BJ (cell line): ENCODE data around the gene AJM1. TPM values are rescaled to one million over a fixed set of nuclear protein-coding genes. Genes with fewer than 3 reads are reported as not detected.
"Not testable (repeated sequence)": the region's sequence is repeated elsewhere in the genome, so short reads cannot be mapped to it uniquely, and the experiment has no call there.

Experiments used
- CTCF ChIA-PET: fragments of 350-600 bp; formaldehyde crosslinking; extraction: SDS; loops from one replicate; lab custom pipeline; 2021; ENCODE audit warnings: antibody characterized with exemption, inconsistent platforms; lab: Yijun Ruan, JAX
- POLR2A ChIA-PET: fragments of 300-600 bp; sonication (Branson Sonifier 250); formaldehyde crosslinking; extraction: SDS; loops from one replicate; lab custom pipeline; 2021; ENCODE audit warnings: antibody characterized with exemption; lab: Charles Lee
- DNase-seq: peaks from one replicate; pipeline ENCODE4 v3.0.0-alpha.2; 2011; ENCODE audit warnings: low read depth
- H3K27me3 ChIP-seq: 2 replicates; pipeline ENCODE4 v1.6.0; 2011; ENCODE audit warnings: low read length; ENCODE audit not compliant: control insufficient read depth, insufficient read depth
- H3K36me3 ChIP-seq: 2 replicates; pipeline ENCODE4 v1.5.1; 2011; ENCODE audit warnings: low read length; ENCODE audit not compliant: control insufficient read depth, insufficient read depth
- H3K4me3 ChIP-seq: 2 replicates; pipeline ENCODE4 v1.5.1; 2011; ENCODE audit warnings: low read depth, mild to moderate bottlenecking, control low read depth, low read length
- polyA plus RNA-seq: library from polyadenylated mRNA; depleted of rRNA; stranded (reverse); fragments of >200 nt; gene quantifications from 2 replicates; pipeline ENCODE4 v1.2.3, GENCODE V29; 2011
- TF ChIP-seq, protein P1 (sequence below): IDR thresholded peaks from 2 replicates; pipeline ENCODE4 v1.5.1; 2011; ENCODE audit warnings: low read depth, mild to moderate bottlenecking, control low read depth, inconsistent platforms, low read length, moderate library complexity; ENCODE audit not compliant: insufficient read depth

AJM1 gene
- polyA plus RNA-seq, 1 experiment = 0.86 TPM

DNA sequence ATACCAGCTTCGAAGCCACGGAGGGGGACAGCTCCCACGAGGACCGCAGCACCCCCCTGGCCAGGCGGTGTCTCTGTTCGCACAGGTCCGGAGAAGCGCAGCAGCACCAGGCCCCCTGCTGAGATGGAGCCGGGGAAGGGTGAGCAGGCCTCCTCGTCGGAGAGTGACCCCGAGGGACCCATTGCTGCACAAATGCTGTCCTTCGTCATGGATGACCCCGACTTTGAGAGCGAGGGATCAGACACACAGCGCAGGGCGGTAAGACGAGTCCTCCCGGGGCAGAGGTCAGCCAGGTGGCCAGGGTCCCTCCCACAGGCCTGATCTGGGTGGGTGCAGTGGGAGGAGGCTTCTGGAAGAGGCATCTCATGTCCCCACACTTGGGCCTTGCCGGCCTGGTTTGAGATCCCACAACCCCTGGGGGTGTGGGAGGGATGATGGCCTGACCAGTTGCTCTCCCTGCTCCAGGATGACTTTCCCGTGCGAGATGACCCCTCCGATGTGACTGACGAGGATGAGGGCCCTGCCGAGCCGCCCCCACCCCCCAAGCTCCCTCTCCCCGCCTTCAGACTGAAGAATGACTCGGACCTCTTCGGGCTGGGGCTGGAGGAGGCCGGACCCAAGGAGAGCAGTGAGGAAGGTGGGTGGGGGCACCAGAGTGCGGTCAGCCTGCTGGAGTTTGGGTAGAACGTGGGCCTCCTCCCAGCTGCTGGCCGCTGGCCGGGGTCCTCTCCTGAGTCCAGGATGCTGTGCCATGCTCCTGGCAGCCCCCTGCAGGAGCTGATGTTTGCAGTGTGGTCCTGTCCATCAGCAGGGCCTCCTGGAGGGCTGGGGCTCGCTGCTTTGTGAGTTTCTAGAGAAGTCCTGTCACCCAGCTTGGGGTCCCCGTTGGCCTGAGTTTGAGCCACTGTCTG, 2.8 kb upstream of the AJM1 start:
- TF ChIP-seq, protein P1, sequence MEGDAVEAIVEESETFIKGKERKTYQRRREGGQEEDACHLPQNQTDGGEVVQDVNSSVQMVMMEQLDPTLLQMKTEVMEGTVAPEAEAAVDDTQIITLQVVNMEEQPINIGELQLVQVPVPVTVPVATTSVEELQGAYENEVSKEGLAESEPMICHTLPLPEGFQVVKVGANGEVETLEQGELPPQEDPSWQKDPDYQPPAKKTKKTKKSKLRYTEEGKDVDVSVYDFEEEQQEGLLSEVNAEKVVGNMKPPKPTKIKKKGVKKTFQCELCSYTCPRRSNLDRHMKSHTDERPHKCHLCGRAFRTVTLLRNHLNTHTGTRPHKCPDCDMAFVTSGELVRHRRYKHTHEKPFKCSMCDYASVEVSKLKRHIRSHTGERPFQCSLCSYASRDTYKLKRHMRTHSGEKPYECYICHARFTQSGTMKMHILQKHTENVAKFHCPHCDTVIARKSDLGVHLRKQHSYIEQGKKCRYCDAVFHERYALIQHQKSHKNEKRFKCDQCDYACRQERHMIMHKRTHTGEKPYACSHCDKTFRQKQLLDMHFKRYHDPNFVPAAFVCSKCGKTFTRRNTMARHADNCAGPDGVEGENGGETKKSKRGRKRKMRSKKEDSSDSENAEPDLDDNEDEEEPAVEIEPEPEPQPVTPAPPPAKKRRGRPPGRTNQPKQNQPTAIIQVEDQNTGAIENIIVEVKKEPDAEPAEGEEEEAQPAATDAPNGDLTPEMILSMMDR = no peak
- no peak for DNase-seq
- H3K4me3 ChIP-seq = no peak overlapping the region
- CTCF ChIA-PET = interaction anchor here (1.5 kb wide), 1 partner anchor 196 kb away, joined by 5 read pairs; no protein-coding TSS in a partner anchor
- peaks cover 1% of the 10 kb centered on the region; the same call in 1 of the 2 replicates for H3K27me3 ChIP-seq
- peaks cover 14% of the 10 kb centered on the region for H3K36me3 ChIP-seq
- POLR2A ChIA-PET = no interaction called here

DNA sequence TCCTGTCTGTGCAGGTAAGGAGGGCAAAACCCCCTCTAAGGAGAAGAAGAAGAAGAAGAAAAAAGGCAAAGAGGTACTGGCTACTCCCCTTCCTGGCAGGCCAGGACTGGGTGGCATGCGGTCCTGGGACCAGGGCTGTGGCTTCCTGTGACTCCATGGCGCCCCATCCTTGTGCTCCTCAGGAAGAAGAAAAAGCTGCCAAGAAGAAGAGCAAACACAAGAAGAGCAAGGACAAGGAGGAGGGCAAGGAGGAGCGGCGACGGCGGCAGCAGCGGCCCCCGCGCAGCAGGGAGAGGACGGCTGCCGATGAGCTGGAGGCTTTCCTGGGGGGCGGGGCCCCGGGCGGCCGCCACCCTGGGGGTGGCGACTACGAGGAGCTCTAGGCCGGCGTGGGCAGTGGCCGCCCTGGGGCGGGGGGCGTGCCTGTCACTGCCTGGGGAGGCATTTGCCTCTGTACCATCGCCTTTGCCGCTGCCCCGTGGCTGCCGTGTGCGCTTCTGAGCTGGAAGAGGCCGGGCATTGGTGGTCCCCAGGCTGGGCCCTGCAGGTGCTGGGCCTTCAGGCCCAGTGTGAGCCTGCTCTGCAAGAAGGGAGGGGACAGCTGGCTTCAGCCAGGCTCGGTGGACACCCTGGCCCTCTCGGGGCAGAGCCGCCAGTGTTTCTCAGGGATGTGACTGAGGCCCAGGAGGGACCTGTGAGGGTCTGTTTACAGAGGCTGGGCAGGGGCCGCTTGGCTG, 2.0 kb upstream of the AJM1 start:
- DNase-seq = no peak
- Histone ChIP-seq H3K27me3 (peaks cover 1% of the 10 kb centered on the region; the same call in 1 of the 2 replicates), H3K4me3 (no peak overlapping the region), H3K36me3 (peaks cover 14% of the 10 kb centered on the region)
- ChIA-PET POLR2A (no interaction called here), CTCF (interaction anchor here (1.5 to 3.7 kb wide), 3 partner anchors 11 to 195 kb away, joined by 5 to 22 read pairs (median 16); partner anchors contain the start of gene ABCA2)
- TF ChIP-seq, protein P1 = no peak

DNA sequence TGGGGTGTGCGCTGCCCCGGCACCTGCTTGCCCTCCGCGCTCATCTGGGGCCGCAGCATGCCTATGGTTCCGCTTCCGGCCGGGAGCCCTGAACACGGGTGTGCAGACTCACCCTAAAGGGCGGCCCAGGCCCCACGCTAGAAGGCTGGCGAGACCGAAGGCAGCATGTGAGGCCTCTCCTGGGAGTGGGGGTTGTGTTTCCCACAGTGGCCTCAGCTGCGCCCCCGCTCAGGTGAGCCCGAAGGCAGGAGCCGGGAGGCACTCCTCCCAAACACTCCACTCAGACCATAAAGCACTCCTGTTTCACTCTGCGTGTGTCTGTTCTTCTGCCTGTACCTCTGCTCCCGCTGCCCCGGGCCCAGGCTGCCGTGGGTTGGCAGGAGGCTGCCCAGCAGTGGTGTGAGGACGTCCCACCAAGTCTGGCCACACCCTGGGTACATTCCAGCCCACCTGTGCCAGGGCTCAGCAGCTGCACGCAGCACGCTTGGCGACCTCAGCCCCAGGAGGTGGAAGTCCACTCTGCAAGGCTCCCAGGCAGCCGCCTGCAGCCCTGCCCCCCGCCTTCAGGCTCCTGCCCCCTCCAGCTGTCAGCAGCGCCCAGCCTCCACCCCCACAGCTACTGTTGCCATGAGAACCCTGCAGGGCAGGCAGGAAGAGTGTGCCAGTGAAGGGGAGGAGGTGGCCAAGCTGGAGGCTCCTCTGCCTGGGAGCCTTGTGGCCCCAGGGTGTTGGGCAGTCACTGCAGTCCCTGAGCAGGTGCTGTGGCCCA, 1.2 kb upstream of the AJM1 start:
- POLR2A ChIA-PET = no interaction called here
- peaks cover 4% of the 10 kb centered on the region; the same call in 1 of the 2 replicates for H3K27me3 ChIP-seq
- DNase-seq = no peak
- H3K4me3 ChIP-seq = no peak overlapping the region
- peaks cover 9% of the 10 kb centered on the region for H3K36me3 ChIP-seq
- CTCF ChIA-PET = interaction anchor here (0.6 to 3.8 kb wide), 9 partner anchors 12 to 325 kb away, joined by 3 to 27 read pairs (median 10); partner anchors contain the start of genes ABCA2, SAPCD2 and TMEM141
- TF ChIP-seq, protein P1 = no peak

DNA sequence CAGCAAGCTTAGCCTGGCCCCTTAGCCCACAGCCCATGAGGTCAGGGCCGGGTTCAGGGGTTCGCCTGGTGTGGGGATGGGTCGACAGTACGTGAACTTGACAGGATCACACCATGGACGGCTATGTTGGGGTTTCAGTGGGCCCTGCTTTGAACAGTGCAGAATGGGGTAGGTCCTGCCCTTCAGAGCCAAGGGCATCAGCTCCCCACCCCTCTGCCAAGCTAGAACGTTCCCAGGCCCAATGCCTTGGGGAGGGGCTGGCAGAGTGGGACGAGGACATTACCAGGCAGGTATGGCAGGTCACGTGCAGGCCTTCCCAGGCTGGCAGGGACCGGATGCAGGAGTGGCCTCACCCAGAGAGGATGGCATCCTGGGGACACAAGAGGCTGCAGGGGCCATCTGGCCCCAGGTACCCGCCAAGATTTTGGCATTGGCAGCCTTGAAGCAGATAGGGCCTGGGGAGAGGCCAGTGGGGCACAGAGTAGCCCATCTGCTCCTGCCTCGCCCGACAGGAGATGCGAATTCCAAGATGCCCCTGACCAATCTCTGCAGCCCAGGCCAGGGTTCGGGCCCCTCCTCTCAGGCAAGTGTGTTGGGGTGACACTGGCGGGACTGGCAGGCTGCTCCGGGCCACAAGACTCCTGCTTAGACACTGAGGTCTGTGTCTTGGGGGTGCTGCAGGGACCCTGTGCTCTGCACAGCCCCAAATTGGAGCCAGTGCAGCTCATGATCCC, 465 bp upstream of the AJM1 start:
- H3K36me3 ChIP-seq, DNase-seq, H3K4me3 ChIP-seq, H3K27me3 ChIP-seq: not testable (repeated sequence)
- ChIA-PET CTCF (interaction anchor here (0.6 to 3.8 kb wide), 26 partner anchors 8 to 790 kb away, joined by 3 to 27 read pairs (median 4); partner anchors contain the start of genes ABCA2, MAMDC4, NPDC1 and RABL6), POLR2A (interaction anchor here (0.6 kb wide), 1 partner anchor 120 kb away, joined by 3 read pairs; no protein-coding TSS in a partner anchor)

DNA sequence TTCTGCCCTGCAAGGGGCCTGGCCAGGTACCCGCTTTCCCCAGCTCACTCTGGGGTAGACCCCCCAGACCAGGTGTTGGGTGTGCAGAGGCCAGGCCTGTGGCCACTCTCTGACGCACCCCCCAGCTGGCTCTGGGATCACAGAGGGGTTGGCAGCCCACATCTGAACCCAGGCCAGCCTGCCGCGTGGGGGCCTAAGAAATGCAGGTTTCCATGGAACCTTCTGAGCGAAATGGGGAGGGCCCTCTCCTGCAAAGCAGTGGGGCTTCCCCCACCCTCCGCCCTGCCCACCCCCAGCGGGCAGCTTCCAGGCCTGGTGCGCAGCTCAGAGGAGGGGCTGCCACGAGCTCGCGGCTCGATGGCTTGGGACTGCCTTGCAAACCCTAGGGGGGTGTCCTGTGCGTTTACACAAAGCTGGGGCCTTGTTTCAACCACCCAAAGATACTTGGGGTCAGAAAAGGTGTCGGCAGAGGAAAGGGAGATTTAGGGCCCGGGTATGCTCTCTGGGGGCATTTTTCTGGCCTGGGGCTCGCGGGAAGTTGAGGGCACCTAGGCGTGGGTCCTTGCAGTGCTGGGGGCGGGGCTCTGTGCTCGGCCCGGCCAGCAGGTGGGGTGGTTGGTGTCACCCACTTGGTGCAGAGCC, 1.0 kb downstream of the AJM1 start:
- CTCF ChIA-PET = interaction anchor here (0.9 to 3.8 kb wide), 21 partner anchors 9 to 227 kb away, joined by 3 to 27 read pairs (median 6); partner anchors contain the start of genes ABCA2, MAMDC4, NPDC1 and RABL6
- H3K36me3 ChIP-seq, POLR2A ChIA-PET, H3K27me3 ChIP-seq, H3K4me3 ChIP-seq, DNase-seq: not testable (repeated sequence)
